ENCODE data around the gene CPNE2. TPM values are rescaled to one million over a fixed set of nuclear protein-coding genes. Genes with fewer than 3 reads are reported as not detected.

The CPNE2 gene
- total and polyA plus RNA-seq, 4 donors: 6.8 to 14.6 (median 11.0) TPM

DNA sequence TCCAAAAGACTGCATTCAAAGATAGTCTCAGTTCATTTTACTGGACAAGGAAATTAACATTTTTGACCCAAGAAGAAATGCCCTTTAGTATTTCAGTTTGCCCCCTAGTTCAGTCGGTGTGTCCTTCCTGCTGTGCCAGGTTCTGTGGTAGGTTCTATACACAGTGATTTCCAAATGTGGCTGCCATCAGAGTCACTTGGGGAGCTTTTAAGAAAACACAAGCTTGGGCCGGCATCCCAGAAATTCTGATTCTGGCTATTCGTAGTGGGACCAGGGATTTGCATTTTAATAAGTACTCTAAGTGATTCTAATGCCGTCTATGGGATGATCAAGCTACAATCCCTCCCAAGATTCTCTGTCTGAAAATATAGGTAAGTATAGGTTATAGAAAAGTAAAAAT is 103.9 kb downstream of the CPNE2 start:
- peaks cover 8 to 17% (median 9%) of the 10 kb centered on the region in 4 donors for H3K4me1 ChIP-seq (ENCODE audit: control insufficient read depth in 4 of 4, insufficient read depth in 4 of 4, low read length in 3 of 4)
- H3K9ac ChIP-seq (ENCODE audit: low read depth in 1 of 2, low read length in 2 of 2): no peak overlapping the region
- peak overlapping the region; percentile 28 to 40 for H3K27ac ChIP-seq (ENCODE audit: low read depth in 1 of 2, low read length in 2 of 2)
- no peaks in the 10 kb centered on the region for H3K36me3 ChIP-seq (ENCODE audit: control insufficient read depth in 4 of 4, insufficient read depth in 3 of 4, low read depth in 1 of 4, low read length in 3 of 4)
- DNase-seq (ENCODE audit: low spot score): no peak
- H3K9me3 ChIP-seq (ENCODE audit: control insufficient read depth in 4 of 4, low read length in 3 of 4): no peaks in the 10 kb centered on the region
- no peak overlapping the region for H3K4me3 ChIP-seq (ENCODE audit: low read depth in 1 of 3, low read length in 3 of 3)
- no peaks in the 10 kb centered on the region for H3K27me3 ChIP-seq (ENCODE audit: control insufficient read depth in 4 of 4, insufficient read depth in 4 of 4, low read length in 3 of 4)
- WGBS: 78% methylated on average over 4 of the region's 4 CpGs
- TF ChIP-seq, protein P1, sequence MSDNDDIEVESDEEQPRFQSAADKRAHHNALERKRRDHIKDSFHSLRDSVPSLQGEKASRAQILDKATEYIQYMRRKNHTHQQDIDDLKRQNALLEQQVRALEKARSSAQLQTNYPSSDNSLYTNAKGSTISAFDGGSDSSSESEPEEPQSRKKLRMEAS (IDR thresholded peaks at IDR 0.05): no peak
- no peak for TF ChIP-seq JUND (IDR thresholded peaks at IDR 0.05)
- TF ChIP-seq NR2F2 (IDR thresholded peaks at IDR 0.05): no peak
- TF ChIP-seq, protein P2, sequence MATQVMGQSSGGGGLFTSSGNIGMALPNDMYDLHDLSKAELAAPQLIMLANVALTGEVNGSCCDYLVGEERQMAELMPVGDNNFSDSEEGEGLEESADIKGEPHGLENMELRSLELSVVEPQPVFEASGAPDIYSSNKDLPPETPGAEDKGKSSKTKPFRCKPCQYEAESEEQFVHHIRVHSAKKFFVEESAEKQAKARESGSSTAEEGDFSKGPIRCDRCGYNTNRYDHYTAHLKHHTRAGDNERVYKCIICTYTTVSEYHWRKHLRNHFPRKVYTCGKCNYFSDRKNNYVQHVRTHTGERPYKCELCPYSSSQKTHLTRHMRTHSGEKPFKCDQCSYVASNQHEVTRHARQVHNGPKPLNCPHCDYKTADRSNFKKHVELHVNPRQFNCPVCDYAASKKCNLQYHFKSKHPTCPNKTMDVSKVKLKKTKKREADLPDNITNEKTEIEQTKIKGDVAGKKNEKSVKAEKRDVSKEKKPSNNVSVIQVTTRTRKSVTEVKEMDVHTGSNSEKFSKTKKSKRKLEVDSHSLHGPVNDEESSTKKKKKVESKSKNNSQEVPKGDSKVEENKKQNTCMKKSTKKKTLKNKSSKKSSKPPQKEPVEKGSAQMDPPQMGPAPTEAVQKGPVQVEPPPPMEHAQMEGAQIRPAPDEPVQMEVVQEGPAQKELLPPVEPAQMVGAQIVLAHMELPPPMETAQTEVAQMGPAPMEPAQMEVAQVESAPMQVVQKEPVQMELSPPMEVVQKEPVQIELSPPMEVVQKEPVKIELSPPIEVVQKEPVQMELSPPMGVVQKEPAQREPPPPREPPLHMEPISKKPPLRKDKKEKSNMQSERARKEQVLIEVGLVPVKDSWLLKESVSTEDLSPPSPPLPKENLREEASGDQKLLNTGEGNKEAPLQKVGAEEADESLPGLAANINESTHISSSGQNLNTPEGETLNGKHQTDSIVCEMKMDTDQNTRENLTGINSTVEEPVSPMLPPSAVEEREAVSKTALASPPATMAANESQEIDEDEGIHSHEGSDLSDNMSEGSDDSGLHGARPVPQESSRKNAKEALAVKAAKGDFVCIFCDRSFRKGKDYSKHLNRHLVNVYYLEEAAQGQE (IDR thresholded peaks at IDR 0.05): no peak
- TF ChIP-seq, protein P3, sequence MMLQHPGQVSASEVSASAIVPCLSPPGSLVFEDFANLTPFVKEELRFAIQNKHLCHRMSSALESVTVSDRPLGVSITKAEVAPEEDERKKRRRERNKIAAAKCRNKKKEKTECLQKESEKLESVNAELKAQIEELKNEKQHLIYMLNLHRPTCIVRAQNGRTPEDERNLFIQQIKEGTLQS (IDR thresholded peaks at IDR 0.05): no peak
- TF ChIP-seq GABPA (IDR thresholded peaks at IDR 0.05 in 1 of 2, conservative IDR thresholded peaks at IDR 0.05 in 1 of 2): no peak
- TF ChIP-seq YY1 (IDR thresholded peaks at IDR 0.05): no peak

DNA sequence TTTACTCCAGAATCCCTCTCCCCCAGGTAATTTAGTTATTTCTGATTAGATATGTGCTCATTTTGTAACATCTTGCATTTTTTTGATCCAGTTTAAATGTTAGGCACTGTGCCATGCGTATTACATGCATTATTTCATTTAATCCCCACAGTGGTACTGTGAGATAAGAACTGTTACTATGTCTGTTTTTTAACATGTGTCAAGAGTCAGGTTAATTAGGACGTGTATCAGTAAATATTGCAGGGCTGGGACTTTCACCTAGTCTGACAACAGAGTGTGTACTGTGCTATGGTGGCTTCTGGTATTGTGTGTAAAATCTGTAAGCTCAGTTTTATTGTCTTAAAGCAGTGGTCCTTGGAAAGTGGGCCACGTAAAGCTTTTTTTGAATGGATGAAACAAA is 104.4 kb downstream of the CPNE2 start:
- no peak for DNase-seq (ENCODE audit: low spot score)
- Histone ChIP-seq H3K36me3 (ENCODE audit: control insufficient read depth in 4 of 4, insufficient read depth in 3 of 4, low read depth in 1 of 4, low read length in 3 of 4) (no peaks in the 10 kb centered on the region), H3K4me1 (ENCODE audit: control insufficient read depth in 4 of 4, insufficient read depth in 4 of 4, low read length in 3 of 4) (peaks cover 7 to 17% (median 9%) of the 10 kb centered on the region in 4 donors), H3K9me3 (ENCODE audit: control insufficient read depth in 4 of 4, low read length in 3 of 4) (no peaks in the 10 kb centered on the region), H3K27me3 (ENCODE audit: control insufficient read depth in 4 of 4, insufficient read depth in 4 of 4, low read length in 3 of 4) (no peaks in the 10 kb centered on the region), H3K4me3 (ENCODE audit: low read depth in 1 of 3, low read length in 3 of 3) (no peak overlapping the region), H3K27ac (ENCODE audit: low read depth in 1 of 2, low read length in 2 of 2) (peak overlapping the region; percentile 28 to 40), H3K9ac (ENCODE audit: low read depth in 1 of 2, low read length in 2 of 2) (no peak overlapping the region)
- TF ChIP-seq JUND (IDR thresholded peaks at IDR 0.05) (peak in 1 of 2 donors; percentile 7), FOXA2 (IDR thresholded peaks at IDR 0.05) (peak; percentile 71), RXRA (IDR thresholded peaks at IDR 0.05) (peak in 1 of 2 donors; percentile 35), GABPA (IDR thresholded peaks at IDR 0.05 in 1 of 2, conservative IDR thresholded peaks at IDR 0.05 in 1 of 2) (no peak), HNF4A (conservative IDR thresholded peaks at IDR 0.05) (peak in 1 of 2 donors; percentile 72), YY1 (IDR thresholded peaks at IDR 0.05) (peak; percentile 60), SP1 (IDR thresholded peaks at IDR 0.05) (no peak)
- TF ChIP-seq, protein P2 (IDR thresholded peaks at IDR 0.05): no peak
- 65% methylated on average over 3 of the region's 3 CpGs for WGBS

Other genes starting within 250 kb of the CPNE2 start
- gene SLC12A3, start 227.4 kb upstream of the CPNE2 start, total RNA-seq: under 1 TPM in 1 of 2 donors, not detected in 1; 0.09 TPM
- gene SLC12A3, start 227.4 kb upstream of the CPNE2 start, polyA plus RNA-seq: not detected
- 100 to 1,000 TPM in 1 of 2 donors, 10 to 100 TPM in 1; 57.8 to 219 TPM for gene HERPUD1, start 160.4 kb upstream of the CPNE2 start, total RNA-seq
- gene HERPUD1, start 160.4 kb upstream of the CPNE2 start, polyA plus RNA-seq: 100 to 1,000 TPM in 1 of 2 donors, 10 to 100 TPM in 1; 98.5 to 138 TPM
- 10 to 100 TPM in 1 of 2 donors, 1 to 10 TPM in 1; 3.3 to 24.0 TPM for gene CETP, start 130.6 kb upstream of the CPNE2 start, total RNA-seq
- gene CETP, start 130.6 kb upstream of the CPNE2 start, polyA plus RNA-seq: 1 to 10 TPM; 4.1 to 8.5 TPM
- gene NLRC5, start 103.0 kb upstream of the CPNE2 start, total RNA-seq: 10 to 100 TPM; 11.9 to 23.3 TPM
- 1 to 10 TPM; 4.7 to 5.6 TPM for gene NLRC5, start 103.0 kb upstream of the CPNE2 start, polyA plus RNA-seq
- gene PSME3IP1, start 93.5 kb downstream of the CPNE2 start, total RNA-seq: 10 to 100 TPM; 26.5 to 34.7 TPM
- 10 to 100 TPM; 25.0 to 25.1 TPM for gene PSME3IP1, start 93.5 kb downstream of the CPNE2 start, polyA plus RNA-seq
- gene RSPRY1, start 93.7 kb downstream of the CPNE2 start, total RNA-seq: 10 to 100 TPM; 21.5 to 27.6 TPM
- 10 to 100 TPM; 10.9 to 18.9 TPM for gene RSPRY1, start 93.7 kb downstream of the CPNE2 start, polyA plus RNA-seq
- gene ARL2BP, start 152.7 kb downstream of the CPNE2 start, total RNA-seq: 10 to 100 TPM; 19.9 to 33.6 TPM
- 10 to 100 TPM; 13.4 to 18.4 TPM for gene ARL2BP, start 152.7 kb downstream of the CPNE2 start, polyA plus RNA-seq
- gene PLLP, start 192.1 kb downstream of the CPNE2 start, total RNA-seq: 1 to 10 TPM; 1.4 to 2.7 TPM
- 1 to 10 TPM; 2.6 to 5.2 TPM for gene PLLP, start 192.1 kb downstream of the CPNE2 start, polyA plus RNA-seq